SK-N-SH treated with all-trans-retinoic acid at 6 μM for 48 hours (cell line): Measurements from ENCODE around the gene XRCC1.

Experiments
- ARNTL ChIP-seq: fragments of 450-650 bp; formaldehyde crosslinking; IDR thresholded peaks from 2 replicates; pipeline ENCODE4 v1.5.0; 2020; ENCODE audit warnings: low read depth, mild to moderate bottlenecking, moderate library complexity, borderline replicate concordance
- BACH2 ChIP-seq: fragments of 250-450 bp; sonication (Bioruptor Pico); IDR thresholded peaks from 2 replicates; pipeline ENCODE4 v1.9.0; 2021; ENCODE audit warnings: mild to moderate bottlenecking, borderline replicate concordance
- CSDC2 ChIP-seq: fragments of 250-450 bp; sonication (Bioruptor Pico); IDR thresholded peaks from 2 replicates; pipeline ENCODE4 v1.5.0; 2020; ENCODE audit warnings: mild to moderate bottlenecking, moderate library complexity
- GLIS3 ChIP-seq: fragments of 250-450 bp; sonication (Bioruptor Pico); IDR thresholded peaks from 2 replicates; pipeline ENCODE4 v1.5.0; 2020; ENCODE audit warnings: mild to moderate bottlenecking, moderate library complexity
- OSR1 ChIP-seq: fragments of 250-450 bp; sonication (Bioruptor Pico); IDR thresholded peaks from 2 replicates; pipeline ENCODE4 v1.8.0; 2022; ENCODE audit warnings: moderate library complexity, mild to moderate bottlenecking, inconsistent platforms
- PATZ1 ChIP-seq: fragments of 250-450 bp; sonication (Bioruptor Pico); IDR thresholded peaks from 2 replicates; pipeline ENCODE4 v1.8.0; 2020; ENCODE audit warnings: mild to moderate bottlenecking, moderate library complexity, borderline replicate concordance
- SNAI2 ChIP-seq: fragments of 250-450 bp; sonication (Bioruptor Pico); IDR thresholded peaks from 2 replicates; pipeline ENCODE4 v1.5.0; 2020; ENCODE audit warnings: mild to moderate bottlenecking, moderate library complexity
- TCF4 ChIP-seq: fragments of 250-450 bp; sonication (Bioruptor Pico); IDR thresholded peaks from 2 replicates; pipeline ENCODE4 v1.8.0; 2021; ENCODE audit warnings: mild to moderate bottlenecking, moderate library complexity, borderline replicate concordance
- TOX ChIP-seq: fragments of 250-450 bp; sonication (Bioruptor Pico); IDR thresholded peaks from 2 replicates; pipeline ENCODE4 v1.8.0; 2021; ENCODE audit warnings: mild to moderate bottlenecking, moderate library complexity, borderline replicate concordance
- ZFP3 ChIP-seq: fragments of 250-450 bp; sonication (Bioruptor Pico); IDR thresholded peaks from 2 replicates; pipeline ENCODE4 v1.5.0; 2020; ENCODE audit warnings: mild to moderate bottlenecking, moderate library complexity
- ZFP30 ChIP-seq: fragments of 450-650 bp; formaldehyde crosslinking; IDR thresholded peaks from 2 replicates; pipeline ENCODE4 v1.5.0; 2022; ENCODE audit warnings: mild to moderate bottlenecking, moderate library complexity
- ZNF565 ChIP-seq: fragments of 450-650 bp; formaldehyde crosslinking; conservative IDR thresholded peaks from 2 replicates; pipeline ENCODE4 v1.5.0; 2020; ENCODE audit warnings: low read depth, mild to moderate bottlenecking, moderate library complexity
- ZNF70 ChIP-seq: fragments of 450-650 bp; formaldehyde crosslinking; IDR thresholded peaks from 2 replicates; pipeline ENCODE4 v1.5.0; 2020; ENCODE audit warnings: mild to moderate bottlenecking, moderate library complexity
- TF ChIP-seq, protein P1 (sequence below): fragments of 250-450 bp; sonication (Bioruptor Pico); IDR thresholded peaks from 2 replicates; pipeline ENCODE4 v1.5.1; 2020; ENCODE audit warnings: low read depth, mild to moderate bottlenecking, moderate library complexity

DNA sequence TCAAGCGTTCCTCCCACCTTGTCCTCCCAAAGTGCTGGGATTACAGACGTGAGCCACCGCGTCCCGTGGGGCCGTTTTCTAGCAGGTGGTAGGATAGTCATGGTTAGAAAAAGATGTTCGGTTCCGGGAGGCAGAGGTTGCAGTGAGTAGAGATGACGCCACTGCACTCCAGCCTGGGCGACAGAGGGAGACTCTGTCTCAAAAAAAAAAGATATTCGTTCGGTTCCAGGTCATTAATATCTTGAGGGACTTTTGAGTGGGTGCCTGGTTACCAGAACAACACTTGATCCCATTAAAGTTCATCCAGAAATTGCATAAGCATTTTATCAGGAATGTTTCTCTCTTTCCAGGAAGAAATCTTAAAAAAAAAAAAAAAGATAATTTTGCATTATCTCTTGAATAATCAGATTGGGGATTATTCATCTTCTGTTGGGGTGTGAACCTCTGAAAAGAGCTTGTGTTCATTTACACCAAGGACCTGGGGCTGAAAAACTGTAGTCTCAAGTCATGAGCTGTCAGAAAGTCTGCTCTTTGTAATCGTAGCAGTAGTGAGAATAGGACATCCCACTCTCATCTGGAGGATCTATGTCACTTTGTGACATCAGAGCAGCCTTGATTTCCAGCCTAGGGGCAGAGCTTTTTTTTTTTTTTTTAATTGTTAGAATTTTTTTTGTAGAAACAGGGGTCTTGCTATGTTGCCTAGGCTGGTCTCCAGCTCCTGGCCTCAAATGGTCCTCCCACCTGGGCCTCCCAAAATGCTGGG, 47.3 kb downstream of the XRCC1 start:
- TF ChIP-seq TOX (CRISPR knock-in tag) (no peak), CSDC2 (no peak), ZFP30 (CRISPR knock-in tag) (no peak), SNAI2 (CRISPR knock-in tag) (no peak), ZNF70 (CRISPR knock-in tag) (no peak), PATZ1 (CRISPR knock-in tag) (no peak), BACH2 (CRISPR knock-in tag) (no peak), ARNTL (no peak), OSR1 (CRISPR knock-in tag) (no peak), ZNF565 (CRISPR knock-in tag) (no peak), GLIS3 (CRISPR knock-in tag) (no peak), ZFP3 (CRISPR knock-in tag) (no peak), TCF4 (CRISPR knock-in tag) (no peak)
- TF ChIP-seq, protein P1, sequence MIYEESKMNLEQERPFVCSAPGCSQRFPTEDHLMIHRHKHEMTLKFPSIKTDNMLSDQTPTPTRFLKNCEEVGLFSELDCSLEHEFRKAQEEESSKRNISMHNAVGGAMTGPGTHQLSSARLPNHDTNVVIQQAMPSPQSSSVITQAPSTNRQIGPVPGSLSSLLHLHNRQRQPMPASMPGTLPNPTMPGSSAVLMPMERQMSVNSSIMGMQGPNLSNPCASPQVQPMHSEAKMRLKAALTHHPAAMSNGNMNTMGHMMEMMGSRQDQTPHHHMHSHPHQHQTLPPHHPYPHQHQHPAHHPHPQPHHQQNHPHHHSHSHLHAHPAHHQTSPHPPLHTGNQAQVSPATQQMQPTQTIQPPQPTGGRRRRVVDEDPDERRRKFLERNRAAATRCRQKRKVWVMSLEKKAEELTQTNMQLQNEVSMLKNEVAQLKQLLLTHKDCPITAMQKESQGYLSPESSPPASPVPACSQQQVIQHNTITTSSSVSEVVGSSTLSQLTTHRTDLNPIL (CRISPR knock-in tag): no peak
